Activated CD8-positive, alpha-beta memory T cell treated with anti-CD3 and anti-CD28 coated beads, Interleukin-2, amount 50 U/mL, for 1 hour (primary cell): ENCODE results near the gene TBC1D22A.

Experiments
- DNase-seq: peaks from one replicate; pipeline ENCODE4 v3.0.0-alpha.2; 2020; ENCODE audit errors: extremely low read depth

TBC1D22A gene

DNA sequence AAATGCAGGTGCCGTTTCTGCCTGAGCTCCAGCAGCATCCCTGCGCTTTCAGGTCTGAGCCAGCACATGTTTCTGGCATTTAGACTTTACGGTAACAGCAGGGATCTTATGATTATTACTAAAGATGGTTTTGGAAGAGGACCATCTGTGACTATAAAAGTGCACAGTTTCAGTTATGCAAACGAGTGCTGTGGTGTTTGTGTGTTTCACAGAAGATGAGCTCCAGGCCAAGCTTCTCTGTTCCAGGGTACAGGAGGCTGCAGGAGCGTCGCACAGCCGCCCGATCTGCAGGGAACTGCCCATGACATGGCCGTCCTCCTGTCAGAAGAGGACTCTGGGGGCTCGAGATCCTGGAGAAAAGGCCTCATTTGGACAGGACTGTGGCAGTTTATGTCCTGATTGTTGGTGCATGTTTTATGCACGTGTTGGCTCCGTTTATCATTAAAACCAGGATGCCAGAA lies 297.3 kb downstream of the TBC1D22A start:
- no peak for DNase-seq

DNA sequence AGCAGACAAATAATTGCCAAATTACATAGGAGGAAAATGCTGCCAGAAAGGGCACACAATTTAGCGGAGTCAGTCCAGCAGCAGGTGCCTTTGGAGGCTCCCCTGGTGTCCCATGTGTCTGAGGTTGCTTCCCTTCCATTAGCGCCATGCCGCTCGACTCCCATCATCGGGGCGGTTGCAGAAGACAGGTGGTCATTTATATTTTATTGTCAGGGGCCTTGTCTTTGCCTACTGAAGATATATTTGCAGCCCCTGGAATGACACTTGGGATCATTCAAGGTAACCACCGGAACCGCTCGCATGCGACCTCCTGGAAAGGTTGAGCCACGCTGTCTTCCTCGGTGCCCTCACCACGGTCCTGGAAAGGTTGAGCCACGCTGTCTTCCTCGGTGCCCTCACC lies 298.3 kb downstream of the TBC1D22A start:
- no peak for DNase-seq

- no peak for DNase-seq
Measured at GRCh38 chr22:47061226-47061625, 298.8 kb downstream of the TBC1D22A start.

- DNase-seq, result no peak
Measured at GRCh38 chr22:47062126-47062525, 299.7 kb downstream of the TBC1D22A start.

GRCh38 chr22:47063071-47063509 lies 300.6 kb downstream of the TBC1D22A start:
- DNase-seq, result no peak

GRCh38 chr22:47063606-47064005 lies 301.2 kb downstream of the TBC1D22A start:
- no peak for DNase-seq

- no peak for DNase-seq
Measured at GRCh38 chr22:47064016-47064415, 301.6 kb downstream of the TBC1D22A start.

GRCh38 chr22:47064416-47064815 lies 302.0 kb downstream of the TBC1D22A start:
- no peak for DNase-seq

DNA sequence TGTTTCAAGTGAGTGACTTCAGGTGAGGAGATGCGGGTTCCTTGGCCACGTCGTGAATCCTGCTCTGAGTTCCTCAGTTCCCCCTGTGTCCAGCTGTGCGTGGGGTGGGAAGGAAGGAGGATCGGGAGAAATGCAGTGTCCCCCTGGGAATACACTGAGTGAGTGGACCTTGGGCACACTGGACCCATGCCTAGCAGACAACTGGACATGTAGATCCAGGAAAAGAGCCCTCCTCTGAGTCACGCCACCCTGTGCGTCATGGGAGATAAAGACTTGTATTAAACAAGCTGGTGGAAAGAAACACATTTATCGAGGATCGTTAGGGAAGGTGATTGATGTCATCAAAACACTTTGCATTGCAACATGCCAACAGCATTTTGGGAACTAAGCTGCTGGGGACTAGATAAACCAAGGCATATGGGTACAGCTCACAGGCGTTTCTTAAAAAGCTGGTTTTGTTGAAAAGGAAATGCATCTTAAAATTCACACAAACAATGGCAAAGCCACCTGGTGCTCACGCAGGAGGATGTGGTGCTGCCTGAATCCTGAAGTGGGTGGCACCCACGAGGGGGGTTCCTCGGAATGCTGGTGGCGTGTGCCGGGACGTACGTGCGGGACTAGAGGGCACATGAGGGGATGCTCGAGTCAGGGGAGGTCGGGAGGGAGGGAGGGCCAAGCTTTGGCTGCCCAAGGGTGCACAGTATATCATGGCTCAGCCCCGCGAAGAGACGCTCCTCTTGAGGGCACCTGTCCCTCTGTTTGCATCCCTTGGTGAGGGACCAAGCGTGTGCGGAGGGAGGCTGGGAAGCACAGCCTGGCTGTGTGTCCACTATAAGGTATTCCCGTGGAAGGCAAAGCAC lies 303.5 kb downstream of the TBC1D22A start:
- DNase-seq, result no peak

- no peak for DNase-seq
Measured at GRCh38 chr22:47066616-47066905, 304.1 kb downstream of the TBC1D22A start.

GRCh38 chr22:47067321-47067890 lies 305.0 kb downstream of the TBC1D22A start:
- DNase-seq, result no peak

- no peak for DNase-seq
Measured at GRCh38 chr22:47067911-47068625, 305.6 kb downstream of the TBC1D22A start.

- no peak for DNase-seq
Measured at GRCh38 chr22:47068626-47068996, 306.2 kb downstream of the TBC1D22A start.

DNA sequence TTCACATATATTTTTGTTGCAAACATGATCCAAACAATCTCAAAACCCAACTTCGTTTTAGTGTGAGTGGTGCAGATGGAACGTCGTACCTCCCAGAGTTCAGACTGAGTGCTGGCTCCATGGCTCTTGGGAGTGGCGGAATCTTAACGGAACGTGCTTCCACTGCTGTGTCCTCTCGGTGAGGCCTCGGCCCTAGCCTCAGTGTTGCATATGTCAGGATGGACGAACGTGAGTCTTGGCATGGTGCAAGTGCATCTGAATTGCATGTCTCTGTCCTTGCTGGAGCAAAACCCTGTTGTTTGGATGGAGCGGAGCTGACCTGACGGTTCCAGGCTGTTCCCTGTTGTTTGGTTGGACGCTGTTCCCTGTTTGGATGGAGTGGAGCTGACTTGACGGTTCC lies 306.8 kb downstream of the TBC1D22A start:
- no peak for DNase-seq

- DNase-seq, result no peak
Measured at GRCh38 chr22:47071078-47071806, 308.8 kb downstream of the TBC1D22A start.

DNA sequence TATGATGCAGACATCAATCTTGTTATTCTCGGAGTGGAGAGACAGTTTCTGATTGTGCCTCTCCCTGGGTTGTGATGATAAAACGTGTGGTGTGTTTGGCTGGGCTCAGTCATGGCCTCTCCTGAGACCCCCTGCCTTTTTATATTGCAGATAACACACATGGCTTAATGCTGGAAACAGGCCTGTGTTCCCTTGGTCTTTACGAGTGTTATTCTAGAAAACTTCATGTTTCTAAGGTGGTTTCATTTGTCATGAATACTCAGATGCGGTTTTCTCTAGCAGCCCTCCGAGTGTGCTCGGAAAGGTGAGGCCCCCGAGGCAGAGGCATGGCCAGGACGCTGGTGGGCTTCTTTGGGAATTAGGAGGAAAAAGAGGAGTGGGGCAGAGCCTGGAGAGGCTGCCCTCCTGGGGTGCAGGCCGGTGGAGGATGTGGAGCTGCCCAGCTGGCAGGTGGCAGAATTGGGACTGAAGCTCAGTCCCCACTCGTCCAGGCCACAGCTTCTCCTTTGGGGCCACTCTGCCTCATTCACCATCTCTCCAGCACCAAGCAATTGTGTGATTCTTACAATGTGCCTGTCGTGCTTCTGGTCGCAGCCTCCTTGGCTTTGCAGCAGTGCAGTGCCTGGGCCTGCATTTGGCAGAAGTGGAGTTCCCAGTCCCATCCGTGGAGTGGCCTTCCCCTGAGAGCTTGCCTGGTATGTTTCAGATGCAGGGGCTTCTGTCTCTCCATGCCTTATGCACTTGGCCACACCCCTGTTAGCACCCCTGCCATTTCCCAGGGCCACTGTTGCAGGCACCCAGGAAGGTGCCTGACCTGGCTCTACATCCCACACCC lies 309.6 kb downstream of the TBC1D22A start:
- DNase-seq, result no peak

- DNase-seq, result no peak
Measured at GRCh38 chr22:47072642-47072967, 310.2 kb downstream of the TBC1D22A start.

- DNase-seq, result no peak
Measured at GRCh38 chr22:47073075-47073474, 310.6 kb downstream of the TBC1D22A start.

- DNase-seq, result no peak
Measured at GRCh38 chr22:47074105-47074504, 311.7 kb downstream of the TBC1D22A start.

GRCh38 chr22:47075568-47075967 lies 313.1 kb downstream of the TBC1D22A start:
- no peak for DNase-seq

GRCh38 chr22:47076758-47077157 lies 314.3 kb downstream of the TBC1D22A start:
- DNase-seq, result no peak
